22Rv1 (cell line): Measurements from ENCODE around the gene UBTF.

Source experiments
- H3K27ac ChIP-seq: fragments of 450-650 bp; 2 replicates; pipeline ENCODE4 v1.5.1; 2017
- CTCF ChIP-seq: fragments of 450-650 bp; IDR thresholded peaks from 2 replicates; pipeline ENCODE4 v1.5.1; 2017; ENCODE audit warnings: mild to moderate bottlenecking
- ZFX ChIP-seq: fragments of 450-650 bp; IDR thresholded peaks from 2 replicates; pipeline ENCODE4 v1.6.1; 2017; ENCODE audit warnings: antibody characterized with exemption, borderline replicate concordance

The UBTF gene

GRCh38 chr17:44262654-44263225, 43.3 kb upstream of the UBTF start:
- no peak for TF ChIP-seq CTCF
- TF ChIP-seq ZFX, result no peak
- no peak overlapping the region for H3K27ac ChIP-seq

GRCh38 chr17:44260296-44260695, 40.8 kb upstream of the UBTF start:
- no peak for TF ChIP-seq CTCF
- no peak for TF ChIP-seq ZFX
- no peak overlapping the region for H3K27ac ChIP-seq

- no peak for TF ChIP-seq ZFX
- TF ChIP-seq CTCF, result no peak
- H3K27ac ChIP-seq, result no peak overlapping the region
These were observed 39.4 kb upstream of the UBTF start for GRCh38 chr17:44258811-44259351.

- TF ChIP-seq CTCF (no peak), ZFX (no peak)
- no peak overlapping the region for H3K27ac ChIP-seq
These were observed 38.6 kb upstream of the UBTF start for GRCh38 chr17:44257815-44258760.

- TF ChIP-seq ZFX (no peak), CTCF (no peak)
- no peak overlapping the region for H3K27ac ChIP-seq
These were observed 37.2 kb upstream of the UBTF start for GRCh38 chr17:44256671-44257070.

GRCh38 chr17:44255915-44256314, 36.4 kb upstream of the UBTF start:
- H3K27ac ChIP-seq, result no peak overlapping the region
- TF ChIP-seq CTCF, result no peak
